ENCODE measurements around the gene STX1A. TPM values are rescaled to one million over a fixed set of nuclear protein-coding genes. Genes with fewer than 3 reads are reported as not detected.

The STX1A gene
- total RNA-seq, 1 donor from 2014 or later: 119 TPM

DNA sequence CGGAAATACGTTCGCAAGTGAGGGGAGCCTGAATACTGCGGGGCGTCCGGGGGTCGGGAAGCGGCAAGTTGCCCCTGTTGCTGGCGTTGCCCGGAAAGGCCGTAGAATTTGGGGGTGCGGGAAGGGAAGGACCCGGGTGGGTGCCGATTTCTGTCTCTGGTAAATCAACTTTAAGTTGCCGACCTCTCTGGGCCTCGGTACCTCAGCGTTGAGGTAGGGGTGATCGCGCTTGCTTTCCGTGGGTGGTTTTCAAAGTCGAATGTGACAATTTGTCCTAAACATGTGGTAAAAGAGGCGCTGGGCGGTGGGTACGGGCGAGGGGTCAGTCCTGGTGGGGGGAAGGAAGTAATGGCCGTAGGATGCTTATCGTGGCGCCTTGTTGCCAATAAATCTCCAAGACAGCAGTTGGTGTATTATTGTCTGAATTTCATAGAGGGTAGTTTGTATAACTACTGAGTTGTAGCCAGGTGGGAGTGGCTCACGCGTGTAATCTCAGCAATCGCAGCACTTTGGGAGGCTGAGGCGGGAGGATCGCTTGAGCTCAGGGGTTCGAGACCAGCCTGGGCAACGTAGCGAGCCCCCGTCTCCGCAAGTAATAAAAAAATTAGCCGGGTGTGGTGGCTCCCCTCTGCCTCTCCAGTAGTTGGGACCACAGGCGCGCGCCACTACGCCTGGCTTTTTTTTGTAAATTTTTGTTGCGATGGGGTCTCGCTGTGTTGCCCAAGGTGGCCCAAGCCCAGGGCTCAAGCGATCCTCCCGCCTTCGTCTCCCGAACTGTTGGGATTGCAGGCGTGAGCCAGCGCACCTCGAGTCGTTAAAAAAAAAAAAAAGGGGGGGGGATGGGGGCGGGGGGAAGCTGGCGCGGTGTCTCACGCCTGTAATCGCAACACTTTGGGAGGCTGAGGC lies 35.4 kb downstream of the STX1A start:
- DNase-seq: no peak
- H3K36me3 Mint-ChIP-seq (ENCODE audit: unreplicated experiment): peaks cover 1% of the 10 kb centered on the region
- H3K9me3 Mint-ChIP-seq (ENCODE audit: unreplicated experiment): peaks cover 10% of the 10 kb centered on the region

DNA sequence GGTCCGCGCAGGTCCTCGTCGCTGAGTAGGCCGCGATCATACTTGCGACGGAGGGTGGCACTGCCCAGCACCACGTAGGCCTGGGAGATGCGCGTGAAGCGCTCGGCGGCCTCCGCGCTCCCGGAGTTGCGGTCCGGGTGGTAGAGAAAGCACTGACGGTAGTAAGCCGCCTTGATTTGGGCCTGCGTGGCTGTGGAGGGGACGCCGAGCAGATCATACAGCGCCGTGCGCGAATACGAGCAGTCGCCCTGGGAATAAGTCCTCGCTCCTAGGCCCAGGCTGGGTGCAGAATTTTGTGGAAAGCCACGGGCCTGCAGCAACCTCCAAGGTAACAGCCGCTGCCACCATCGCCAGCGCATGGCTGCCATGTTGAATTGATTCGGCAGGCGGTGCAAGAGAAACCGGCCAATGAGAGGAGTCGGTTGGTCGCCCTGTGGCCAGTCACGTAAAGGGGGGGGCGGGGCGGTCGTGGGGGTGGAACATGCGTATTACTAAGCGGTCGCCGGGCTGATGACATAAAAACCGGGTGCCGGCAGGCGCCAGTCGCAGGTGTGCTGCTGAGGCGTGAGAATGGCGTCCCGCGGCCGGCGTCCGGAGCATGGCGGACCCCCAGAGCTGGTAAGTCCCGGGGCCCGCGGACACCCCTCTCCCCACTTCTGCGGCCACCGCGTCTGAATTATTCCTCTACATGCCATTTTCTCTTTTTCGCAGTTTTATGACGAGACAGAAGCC lies 36.2 kb downstream of the STX1A start, which contains the start of the genes BUD23 and DNAJC30:
TSS of gene BUD23 (plus strand) at position 542 of the 732 bp plus-strand sequence. CDS start at position 571, 29 bp downstream.
TSS of gene DNAJC30 (minus strand) at position 398 of the 732 bp plus-strand sequence. CDS start at position 368, 30 bp downstream.
- H3K4me3 Mint-ChIP-seq (ENCODE audit: unreplicated experiment): peak within 1 kb of the TSS; percentile 100
- H3K36me3 Mint-ChIP-seq (ENCODE audit: unreplicated experiment): peaks cover 4% of the 10 kb centered on the region
- H3K27ac Mint-ChIP-seq (ENCODE audit: unreplicated experiment): peak within 1 kb of the TSS; percentile 88
- DNase-seq: peak; percentile 96
- H3K4me1 Mint-ChIP-seq (ENCODE audit: low read depth, unreplicated experiment): peaks cover 13% of the 10 kb centered on the region
- H3K27me3 Mint-ChIP-seq (ENCODE audit: unreplicated experiment): peaks cover 3% of the 10 kb centered on the region
- TF ChIP-seq CTCF (IDR thresholded peaks at IDR 0.05; ENCODE audit: partially characterized antibody, unreplicated experiment): no peak
- peaks cover 10% of the 10 kb centered on the region for H3K9me3 Mint-ChIP-seq (ENCODE audit: unreplicated experiment)

More for the DNA sequence above, 35.4 kb downstream of the STX1A start:
- Mint-ChIP-seq H3K4me3 (ENCODE audit: unreplicated experiment) (peak overlapping the region; percentile 100), H3K4me1 (ENCODE audit: low read depth, unreplicated experiment) (peaks cover 13% of the 10 kb centered on the region), H3K27ac (ENCODE audit: unreplicated experiment) (peak overlapping the region; percentile 85), H3K27me3 (ENCODE audit: unreplicated experiment) (peaks cover 3% of the 10 kb centered on the region)
- TF ChIP-seq CTCF (IDR thresholded peaks at IDR 0.05; ENCODE audit: partially characterized antibody, unreplicated experiment): no peak

DNA sequence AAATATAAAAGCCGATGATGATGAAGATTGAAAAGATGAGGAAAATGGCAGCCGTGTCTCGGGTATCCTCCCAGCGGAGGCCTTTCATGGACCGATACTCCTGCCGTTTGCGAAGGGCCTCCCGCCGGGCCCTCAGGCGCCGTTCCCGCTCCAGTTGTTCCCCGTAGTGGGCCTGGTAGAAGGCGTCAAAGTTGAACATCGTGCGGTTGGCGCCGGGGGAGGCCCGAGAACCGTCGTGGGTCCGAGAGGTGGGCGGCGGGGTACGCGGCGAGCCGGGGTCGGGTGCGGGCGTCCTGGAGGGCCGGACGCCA lies 36.8 kb downstream of the STX1A start:
- DNase-seq: no peak
- peaks cover 4% of the 10 kb centered on the region for H3K36me3 Mint-ChIP-seq (ENCODE audit: unreplicated experiment)
- H3K4me1 Mint-ChIP-seq (ENCODE audit: low read depth, unreplicated experiment): peaks cover 13% of the 10 kb centered on the region
- H3K27ac Mint-ChIP-seq (ENCODE audit: unreplicated experiment): peak overlapping the region; percentile 64
- peaks cover 10% of the 10 kb centered on the region for H3K9me3 Mint-ChIP-seq (ENCODE audit: unreplicated experiment)
- peaks cover 3% of the 10 kb centered on the region for H3K27me3 Mint-ChIP-seq (ENCODE audit: unreplicated experiment)
- H3K4me3 Mint-ChIP-seq (ENCODE audit: unreplicated experiment): peak overlapping the region; percentile 100
- TF ChIP-seq CTCF (IDR thresholded peaks at IDR 0.05; ENCODE audit: partially characterized antibody, unreplicated experiment): no peak

DNA sequence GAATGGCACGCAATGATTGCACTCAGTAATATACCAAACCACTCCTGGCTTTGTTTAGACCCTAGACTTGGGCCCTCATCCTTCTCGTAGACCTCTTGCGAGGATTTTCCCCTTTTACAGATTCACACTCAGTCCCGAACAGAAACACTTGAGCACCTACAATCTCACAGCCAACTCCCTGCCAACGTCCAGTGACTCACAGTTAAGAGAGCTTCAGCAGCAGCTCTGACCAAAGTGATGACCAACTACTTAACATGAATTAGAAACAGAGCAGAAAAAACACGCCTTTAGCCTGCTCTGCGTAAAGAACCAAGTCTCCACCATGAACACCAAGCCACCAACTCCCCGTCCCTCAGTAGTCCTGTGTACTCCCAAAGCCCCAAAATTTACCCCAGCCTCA lies 38.4 kb downstream of the STX1A start:
- no peak overlapping the region for H3K27ac Mint-ChIP-seq (ENCODE audit: unreplicated experiment)
- H3K36me3 Mint-ChIP-seq (ENCODE audit: unreplicated experiment): peaks cover 4% of the 10 kb centered on the region
- peaks cover 10% of the 10 kb centered on the region for H3K9me3 Mint-ChIP-seq (ENCODE audit: unreplicated experiment)
- no peak for TF ChIP-seq CTCF (IDR thresholded peaks at IDR 0.05; ENCODE audit: partially characterized antibody, unreplicated experiment)
- DNase-seq: no peak
- H3K4me1 Mint-ChIP-seq (ENCODE audit: low read depth, unreplicated experiment): peaks cover 13% of the 10 kb centered on the region
- peak overlapping the region; percentile 39 for H3K4me3 Mint-ChIP-seq (ENCODE audit: unreplicated experiment)
- H3K27me3 Mint-ChIP-seq (ENCODE audit: unreplicated experiment): peaks cover 3% of the 10 kb centered on the region
